Measurements from ENCODE around the gene DNAJB13. TPM values are rescaled to one million over a fixed set of nuclear protein-coding genes. Genes with fewer than 3 reads are reported as not detected.
A peak's percentile ranks its signal among the peaks of the same experiment; 100 is the strongest.

DNAJB13 gene
- polyA plus RNA-seq, 1 donor from 2014 or later, result 0.35 TPM

GRCh38 chr11:74007691-74008372 lies 57.0 kb downstream of the DNAJB13 start:
- Mint-ChIP-seq H3K4me3 (no peak overlapping the region), H3K9me3 (no peaks in the 10 kb centered on the region), H3K27me3 (no peaks in the 10 kb centered on the region), H3K27ac (peak overlapping the region; percentile 14 to 53 (median 20)), H3K4me1 (peaks cover 27 to 48% (median 44%) of the 10 kb centered on the region in 3 donors), H3K36me3 (peaks cover 3% of the 10 kb centered on the region)

DNA sequence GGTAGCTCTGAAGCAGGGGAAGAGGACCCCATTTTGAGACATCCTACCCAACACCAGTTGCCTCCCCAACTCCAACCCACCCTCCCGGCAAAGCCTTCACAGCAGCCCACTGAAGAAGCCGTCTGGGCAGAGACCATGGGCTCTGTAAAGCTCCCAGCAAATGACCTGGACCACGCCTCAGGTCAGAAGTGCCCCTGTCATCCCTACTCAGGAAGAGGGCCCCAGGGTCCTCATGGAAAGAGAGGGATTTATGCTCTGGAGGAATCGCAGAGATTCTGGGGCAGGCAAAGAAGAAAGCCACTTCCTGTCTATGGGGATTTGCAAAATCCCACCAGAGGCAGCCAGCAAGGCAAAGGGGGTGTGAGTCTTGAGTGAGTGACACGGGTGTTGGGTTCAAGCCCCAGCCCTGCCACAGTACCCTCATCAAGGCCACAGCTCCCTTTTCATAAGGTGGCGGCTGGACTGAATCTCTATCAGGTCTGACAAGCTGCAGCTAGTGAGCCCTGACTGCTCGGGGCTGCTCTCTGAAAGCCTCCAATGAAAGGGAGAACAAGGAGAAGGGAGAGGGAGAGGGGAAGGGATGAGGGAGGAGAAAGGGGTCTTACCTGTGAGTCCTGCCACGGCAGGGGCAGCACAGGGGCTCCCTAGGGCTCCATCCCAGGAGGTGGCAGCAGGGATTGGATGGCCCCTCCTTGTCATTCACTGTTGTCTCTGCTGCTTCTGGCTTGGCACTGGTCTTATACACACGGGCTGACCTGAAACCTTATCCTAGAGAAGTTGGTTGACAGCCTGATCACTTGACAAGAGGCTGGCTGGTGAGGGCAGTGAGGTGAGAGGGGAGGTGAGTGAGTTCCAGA lies 57.8 kb downstream of the DNAJB13 start, which contains the start of gene UCP3:
Gene UCP3, minus strand, starts transcription at position 713 of the 857 bp plus-strand sequence. CDS start 2,043 bp downstream, outside the sequence.
- no peaks in the 10 kb centered on the region for H3K9me3 Mint-ChIP-seq
- peaks cover 3% of the 10 kb centered on the region for H3K36me3 Mint-ChIP-seq
- H3K27ac Mint-ChIP-seq, result peak within 1 kb of the TSS; percentile 59 to 88 (median 74)
- peaks cover 22 to 49% (median 49%) of the 10 kb centered on the region in 3 donors for H3K4me1 Mint-ChIP-seq
- H3K4me3 Mint-ChIP-seq, result peak within 1 kb of the TSS in 2 of 4 donors; percentile 37 to 44
- no peaks in the 10 kb centered on the region for H3K27me3 Mint-ChIP-seq

- H3K4me3 Mint-ChIP-seq, result peak overlapping the region in 1 of 4 donors; percentile 37
These were observed 58.4 kb downstream of the DNAJB13 start for GRCh38 chr11:74009230-74009547.

DNA sequence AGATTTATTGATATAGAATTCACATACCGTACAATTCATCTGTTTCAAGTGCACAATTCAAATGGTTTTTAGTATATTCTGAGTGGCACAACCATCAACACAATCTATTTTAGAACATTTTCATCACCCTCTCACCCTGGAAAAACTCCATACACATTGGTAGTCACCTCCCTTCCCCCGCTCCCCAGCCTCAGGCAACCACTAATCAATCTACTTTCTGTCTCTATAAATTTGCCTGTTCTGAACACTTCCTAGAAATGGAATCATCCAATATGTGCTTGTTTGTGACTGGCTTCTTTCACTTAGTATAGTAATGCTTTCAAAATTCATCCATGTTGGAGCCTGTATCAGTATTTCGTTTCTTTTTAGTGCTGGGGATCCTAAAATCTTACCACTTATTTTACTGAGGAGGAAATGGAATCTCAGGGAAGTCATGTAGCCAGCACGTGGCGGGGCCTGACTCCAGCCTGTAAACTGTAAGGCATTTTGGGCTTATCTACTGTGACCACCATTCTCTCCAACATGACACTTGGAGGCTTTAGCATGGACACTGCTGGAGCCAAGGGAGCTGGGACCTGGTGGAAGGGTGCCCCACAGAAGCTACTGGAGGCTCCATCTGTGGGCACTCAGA lies 59.0 kb downstream of the DNAJB13 start:
- Mint-ChIP-seq H3K27me3 (no peaks in the 10 kb centered on the region), H3K4me1 (peaks cover 32 to 58% (median 57%) of the 10 kb centered on the region in 3 donors), H3K4me3 (peak overlapping the region in 1 of 4 donors; percentile 82), H3K27ac (peak overlapping the region in 2 of 3 donors; percentile 65 to 88), H3K36me3 (peaks cover 3% of the 10 kb centered on the region), H3K9me3 (no peaks in the 10 kb centered on the region)

More at GRCh38 chr11:74009230-74009547, 58.4 kb downstream of the DNAJB13 start:
- H3K9me3 Mint-ChIP-seq, result no peaks in the 10 kb centered on the region
- no peaks in the 10 kb centered on the region for H3K27me3 Mint-ChIP-seq
- peak overlapping the region in 2 of 3 donors; percentile 59 to 74 for H3K27ac Mint-ChIP-seq
- peaks cover 26 to 53% (median 52%) of the 10 kb centered on the region in 3 donors for H3K4me1 Mint-ChIP-seq
- H3K36me3 Mint-ChIP-seq, result peaks cover 3% of the 10 kb centered on the region

GRCh38 chr11:74010306-74011300 lies 59.8 kb downstream of the DNAJB13 start:
- H3K9me3 Mint-ChIP-seq, result no peaks in the 10 kb centered on the region
- H3K4me3 Mint-ChIP-seq, result peak overlapping the region; percentile 60 to 91 (median 74)
- no peaks in the 10 kb centered on the region for H3K36me3 Mint-ChIP-seq
- no peaks in the 10 kb centered on the region for H3K27me3 Mint-ChIP-seq
- H3K27ac Mint-ChIP-seq, result peak overlapping the region; percentile 88 to 98 (median 89)
- peaks cover 31 to 59% (median 58%) of the 10 kb centered on the region in 3 donors for H3K4me1 Mint-ChIP-seq

- Mint-ChIP-seq H3K9me3 (no peaks in the 10 kb centered on the region), H3K4me1 (peaks cover 31 to 64% (median 62%) of the 10 kb centered on the region in 3 donors), H3K4me3 (peak overlapping the region; percentile 60 to 91 (median 70)), H3K27ac (peak overlapping the region; percentile 88 to 98 (median 89)), H3K27me3 (no peaks in the 10 kb centered on the region), H3K36me3 (peaks cover 7% of the 10 kb centered on the region)
These were observed 60.7 kb downstream of the DNAJB13 start for GRCh38 chr11:74011360-74012073.

- Mint-ChIP-seq H3K4me3 (peak overlapping the region; percentile 56 to 91 (median 70)), H3K4me1 (peaks cover 37 to 66% (median 59%) of the 10 kb centered on the region in 3 donors), H3K36me3 (peaks cover 13% of the 10 kb centered on the region), H3K9me3 (no peaks in the 10 kb centered on the region), H3K27ac (peak overlapping the region; percentile 88 to 98 (median 89)), H3K27me3 (no peaks in the 10 kb centered on the region)
These were observed 61.4 kb downstream of the DNAJB13 start for GRCh38 chr11:74012074-74012809.

DNA sequence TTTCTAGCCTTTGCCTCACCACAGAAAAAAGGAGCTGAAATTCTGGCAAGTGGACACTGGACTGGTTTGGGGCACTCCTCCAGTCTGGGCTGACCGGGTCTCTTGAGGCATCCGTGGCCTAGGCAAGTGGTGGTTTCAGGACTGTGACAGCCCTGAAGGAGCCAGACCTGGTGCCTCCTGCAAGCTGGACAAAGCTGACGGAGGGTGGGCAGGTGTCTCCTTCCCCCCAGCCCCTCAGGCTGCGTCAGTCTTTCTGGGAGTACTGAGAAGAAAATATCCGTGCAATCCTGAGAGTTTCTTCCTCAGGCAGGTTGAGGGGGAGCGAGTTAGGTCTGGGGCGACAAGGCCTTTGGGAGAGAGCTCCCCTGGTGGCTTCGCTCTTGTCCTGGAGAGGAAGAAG lies 62.3 kb downstream of the DNAJB13 start:
- peaks cover 13% of the 10 kb centered on the region for H3K36me3 Mint-ChIP-seq
- no peak overlapping the region for H3K4me3 Mint-ChIP-seq
- H3K9me3 Mint-ChIP-seq, result no peaks in the 10 kb centered on the region
- H3K27ac Mint-ChIP-seq, result peak overlapping the region in 2 of 3 donors; percentile 88 to 89
- peaks cover 37 to 64% (median 59%) of the 10 kb centered on the region in 3 donors for H3K4me1 Mint-ChIP-seq
- H3K27me3 Mint-ChIP-seq, result no peaks in the 10 kb centered on the region

- H3K27me3 Mint-ChIP-seq, result no peaks in the 10 kb centered on the region
- H3K9me3 Mint-ChIP-seq, result no peaks in the 10 kb centered on the region
- peak overlapping the region in 1 of 4 donors; percentile 90 for H3K4me3 Mint-ChIP-seq
- peak overlapping the region; percentile 53 to 83 (median 59) for H3K27ac Mint-ChIP-seq
- peaks cover 37 to 55% (median 54%) of the 10 kb centered on the region in 3 donors for H3K4me1 Mint-ChIP-seq
- peaks cover 13% of the 10 kb centered on the region for H3K36me3 Mint-ChIP-seq
These were observed 64.1 kb downstream of the DNAJB13 start for GRCh38 chr11:74014880-74015279.

- no peak overlapping the region for H3K27ac Mint-ChIP-seq
- peaks cover 31 to 43% (median 43%) of the 10 kb centered on the region in 3 donors for H3K4me1 Mint-ChIP-seq
- peak overlapping the region in 1 of 4 donors; percentile 90 for H3K4me3 Mint-ChIP-seq
- H3K9me3 Mint-ChIP-seq, result no peaks in the 10 kb centered on the region
- no peaks in the 10 kb centered on the region for H3K27me3 Mint-ChIP-seq
- peaks cover 13% of the 10 kb centered on the region for H3K36me3 Mint-ChIP-seq
These were observed 65.3 kb downstream of the DNAJB13 start for GRCh38 chr11:74015919-74016684.

- Mint-ChIP-seq H3K36me3 (peaks cover 13% of the 10 kb centered on the region), H3K9me3 (no peaks in the 10 kb centered on the region), H3K4me1 (peaks cover 21 to 30% (median 30%) of the 10 kb centered on the region in 3 donors), H3K27me3 (no peaks in the 10 kb centered on the region), H3K4me3 (no peak overlapping the region), H3K27ac (peak overlapping the region in 1 of 3 donors; percentile 13)
These were observed 66.8 kb downstream of the DNAJB13 start for GRCh38 chr11:74017631-74018030.

DNA sequence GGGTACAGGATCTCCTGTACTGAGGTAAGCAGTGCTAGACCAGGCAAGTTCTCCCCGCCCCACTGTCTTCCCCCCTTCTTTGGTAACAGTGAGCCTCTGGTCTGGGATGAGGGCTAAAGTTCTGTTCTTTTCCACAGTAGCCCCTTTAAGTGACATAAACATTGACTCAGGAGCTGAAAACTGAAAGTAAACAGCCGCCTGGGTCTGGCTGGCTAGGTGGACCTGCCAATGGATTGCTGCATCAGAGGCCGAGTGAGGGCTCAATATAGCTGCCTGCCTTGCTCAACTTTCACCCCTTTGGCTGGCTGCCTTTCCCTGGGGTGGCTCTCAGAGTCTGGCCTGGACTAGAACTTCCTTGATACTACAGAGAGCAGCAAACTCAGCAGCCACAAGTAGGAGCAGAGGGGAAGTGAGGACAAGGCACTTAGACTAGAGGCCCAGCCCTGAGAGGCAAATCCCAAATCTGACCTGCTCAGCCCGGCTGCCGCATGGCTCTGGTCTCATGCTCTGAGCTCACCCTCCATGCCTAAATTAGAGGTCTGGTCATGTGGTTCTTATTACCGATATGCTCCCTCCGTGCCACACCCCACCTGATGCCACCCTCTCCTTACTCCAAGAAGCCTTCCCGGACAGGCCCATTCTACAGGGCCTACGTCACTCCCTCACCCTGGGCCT lies 67.6 kb downstream of the DNAJB13 start:
- Mint-ChIP-seq H3K27ac (peak overlapping the region; percentile 19 to 40 (median 39)), H3K4me1 (peaks cover 26 to 32% (median 26%) of the 10 kb centered on the region in 3 donors), H3K36me3 (peaks cover 13% of the 10 kb centered on the region), H3K4me3 (no peak overlapping the region), H3K27me3 (no peaks in the 10 kb centered on the region), H3K9me3 (no peaks in the 10 kb centered on the region)

All from IgD-negative memory B cell (primary cell).